Parathyroid adenoma (tissue), 2 donors: ENCODE results near the gene RPS6KA5.

Experiments
- H2AFZ ChIP-seq: fragments of 300-600 bp; sonication (generic); one replicate; pipeline ENCODE4 v1.7.0; 2017; ENCODE audit warnings: antibody characterized with exemption, mild to moderate bottlenecking
- H3K27ac ChIP-seq: fragments of 300-600 bp; sonication (generic); one replicate; pipeline ENCODE4 v1.7.0; 2017
- H3K27me3 ChIP-seq: fragments of 300-600 bp; sonication (generic); one replicate; pipeline ENCODE4 v1.7.0; 2017; ENCODE audit warnings: low read length; ENCODE audit not compliant: control insufficient read depth, insufficient read depth
- H3K36me3 ChIP-seq: fragments of 300-600 bp; sonication (generic); one replicate; pipeline ENCODE4 v1.7.0; 2017; ENCODE audit warnings: low read length; ENCODE audit not compliant: control insufficient read depth, insufficient read depth
- H3K4me1 ChIP-seq: fragments of 300-600 bp; sonication (generic); one replicate; pipeline ENCODE4 v1.7.0; 2017; ENCODE audit warnings: control low read depth
- H3K4me2 ChIP-seq: fragments of 300-600 bp; sonication (generic); one replicate; pipeline ENCODE4 v1.7.0; 2017; ENCODE audit warnings: low read length
- H3K4me3 ChIP-seq: fragments of 300-600 bp; sonication (generic); one replicate; pipeline ENCODE4 v1.7.0; 2017; ENCODE audit warnings: low read depth, low read length
- H3K79me2 ChIP-seq: fragments of 300-600 bp; sonication (generic); one replicate; pipeline ENCODE4 v1.7.0; 2017; ENCODE audit warnings: control low read depth
- H3K9ac ChIP-seq: fragments of 300-600 bp; sonication (generic); one replicate; pipeline ENCODE4 v1.7.0; 2017; ENCODE audit warnings: mild to moderate bottlenecking
- H3K9me3 ChIP-seq: fragments of 300-600 bp; sonication (generic); one replicate; pipeline ENCODE4 v1.7.0; 2017; ENCODE audit warnings: low read length; ENCODE audit not compliant: control insufficient read depth
- TF ChIP-seq, protein P1 (sequence below): fragments of 300-600 bp; sonication (generic); IDR thresholded peaks from one replicate; pipeline ENCODE4 v1.7.0; 2017; ENCODE audit warnings: antibody characterized with exemption, mild to moderate bottlenecking
- donor health status: primary hyperparathyroidism.

The RPS6KA5 gene

DNA sequence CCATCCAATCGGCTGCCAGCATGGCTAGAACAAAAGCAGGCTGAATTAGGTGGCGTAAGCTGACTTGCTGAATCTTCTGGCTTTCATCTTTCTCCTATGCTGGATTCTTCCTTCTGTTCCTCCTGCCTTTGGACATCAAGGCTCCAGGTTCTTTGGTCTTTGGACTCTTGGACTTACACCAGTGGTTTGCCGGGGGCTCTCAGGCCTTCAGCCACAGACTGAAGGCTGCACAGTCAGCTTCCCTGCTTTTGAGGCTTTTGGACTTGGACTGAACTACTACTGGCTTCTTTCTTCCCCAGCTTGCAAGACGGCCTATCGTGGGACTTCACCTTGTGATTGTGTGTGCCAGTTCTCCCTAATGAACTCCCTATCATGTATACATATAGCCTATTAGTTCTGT lies 42.0 kb downstream of the RPS6KA5 start:
- Histone ChIP-seq H3K4me3 (no peak overlapping the region), H2AFZ (no peak overlapping the region), H3K4me1 (no peaks in the 10 kb centered on the region), H3K27me3 (no peaks in the 10 kb centered on the region), H3K36me3 (no peaks in the 10 kb centered on the region), H3K9me3 (no peaks in the 10 kb centered on the region), H3K27ac (no peak overlapping the region), H3K79me2 (no peaks in the 10 kb centered on the region), H3K4me2 (no peak overlapping the region), H3K9ac (no peak overlapping the region)
- TF ChIP-seq, protein P1, sequence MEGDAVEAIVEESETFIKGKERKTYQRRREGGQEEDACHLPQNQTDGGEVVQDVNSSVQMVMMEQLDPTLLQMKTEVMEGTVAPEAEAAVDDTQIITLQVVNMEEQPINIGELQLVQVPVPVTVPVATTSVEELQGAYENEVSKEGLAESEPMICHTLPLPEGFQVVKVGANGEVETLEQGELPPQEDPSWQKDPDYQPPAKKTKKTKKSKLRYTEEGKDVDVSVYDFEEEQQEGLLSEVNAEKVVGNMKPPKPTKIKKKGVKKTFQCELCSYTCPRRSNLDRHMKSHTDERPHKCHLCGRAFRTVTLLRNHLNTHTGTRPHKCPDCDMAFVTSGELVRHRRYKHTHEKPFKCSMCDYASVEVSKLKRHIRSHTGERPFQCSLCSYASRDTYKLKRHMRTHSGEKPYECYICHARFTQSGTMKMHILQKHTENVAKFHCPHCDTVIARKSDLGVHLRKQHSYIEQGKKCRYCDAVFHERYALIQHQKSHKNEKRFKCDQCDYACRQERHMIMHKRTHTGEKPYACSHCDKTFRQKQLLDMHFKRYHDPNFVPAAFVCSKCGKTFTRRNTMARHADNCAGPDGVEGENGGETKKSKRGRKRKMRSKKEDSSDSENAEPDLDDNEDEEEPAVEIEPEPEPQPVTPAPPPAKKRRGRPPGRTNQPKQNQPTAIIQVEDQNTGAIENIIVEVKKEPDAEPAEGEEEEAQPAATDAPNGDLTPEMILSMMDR, result no peak

DNA sequence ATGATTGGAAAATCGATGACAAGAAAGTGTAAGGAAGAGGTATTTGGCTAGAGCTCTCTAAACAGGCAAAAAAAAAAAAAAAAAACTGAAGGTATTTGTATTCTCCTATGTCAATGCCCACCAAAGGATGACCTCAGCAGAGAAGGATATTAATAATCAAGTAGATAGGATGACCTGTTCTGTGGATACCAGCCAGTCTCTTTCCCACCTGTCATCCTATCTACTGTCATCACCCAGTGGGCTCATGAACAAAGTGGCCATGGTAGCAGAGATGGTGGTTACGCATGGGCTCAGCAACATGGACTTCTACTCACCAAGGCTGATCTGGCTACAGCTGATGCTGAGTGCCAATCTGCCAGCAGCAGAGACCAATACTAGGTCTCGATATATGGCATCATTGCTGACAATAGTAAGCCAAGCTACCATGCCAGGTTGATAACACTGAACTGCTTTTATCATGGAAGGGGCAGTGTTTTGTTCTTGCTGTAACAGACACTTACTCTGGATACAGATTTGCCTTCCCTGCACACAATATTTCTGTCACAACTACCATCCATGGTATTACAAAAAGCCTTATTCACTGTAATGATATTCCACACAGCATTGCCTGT lies 43.5 kb downstream of the RPS6KA5 start:
- Histone ChIP-seq H3K79me2 (no peaks in the 10 kb centered on the region), H3K36me3 (no peaks in the 10 kb centered on the region), H3K4me1 (no peaks in the 10 kb centered on the region), H3K9ac (no peak overlapping the region), H2AFZ (no peak overlapping the region), H3K4me2 (no peak overlapping the region), H3K27ac (no peak overlapping the region), H3K9me3 (no peaks in the 10 kb centered on the region), H3K4me3 (no peak overlapping the region), H3K27me3 (no peaks in the 10 kb centered on the region)
- TF ChIP-seq, protein P1, result no peak

DNA sequence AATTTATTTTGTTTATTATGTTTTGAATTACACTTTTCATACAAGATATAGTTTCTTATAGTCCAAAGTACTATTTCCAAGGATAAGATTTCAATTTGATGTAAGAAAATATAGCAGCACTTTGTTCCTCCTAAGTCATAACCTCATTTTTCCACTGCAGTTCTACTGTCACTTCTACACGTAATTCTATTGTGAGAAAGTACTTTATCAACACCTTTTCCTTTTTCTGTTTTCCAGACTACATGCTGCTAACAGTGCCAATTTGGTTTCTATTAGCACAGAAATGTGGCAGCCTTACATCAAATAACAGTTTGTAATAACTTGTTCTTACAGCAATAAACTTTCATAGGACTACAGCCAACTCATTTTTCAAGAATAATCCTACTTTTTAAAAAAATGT lies 45.0 kb downstream of the RPS6KA5 start:
- Histone ChIP-seq H3K27ac (no peak overlapping the region), H2AFZ (no peak overlapping the region), H3K9me3 (no peaks in the 10 kb centered on the region), H3K4me3 (no peak overlapping the region), H3K79me2 (no peaks in the 10 kb centered on the region), H3K9ac (no peak overlapping the region), H3K36me3 (no peaks in the 10 kb centered on the region), H3K4me2 (no peak overlapping the region), H3K27me3 (no peaks in the 10 kb centered on the region), H3K4me1 (no peaks in the 10 kb centered on the region)
- TF ChIP-seq, protein P1, result no peak

DNA sequence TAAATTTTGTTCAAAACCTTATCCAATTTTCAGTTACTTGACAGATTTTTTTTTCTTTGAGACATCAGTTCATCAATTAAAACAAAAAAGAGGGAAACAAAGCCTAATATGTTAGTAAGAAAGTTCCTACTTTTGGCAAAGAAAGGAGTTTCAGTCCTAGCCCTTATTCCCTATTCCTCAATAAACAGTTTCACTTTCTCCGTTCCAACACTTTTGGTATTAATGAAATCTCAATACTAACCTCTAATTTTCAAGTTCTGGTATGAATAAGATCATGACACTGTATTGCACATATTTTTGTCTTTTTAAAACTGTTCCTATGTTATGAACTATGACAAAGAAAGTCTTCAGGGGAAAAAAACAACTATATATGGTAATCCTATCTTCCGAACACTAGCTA lies 48.4 kb downstream of the RPS6KA5 start:
- no peaks in the 10 kb centered on the region for H3K79me2 ChIP-seq
- TF ChIP-seq, protein P1, result no peak
- no peak overlapping the region for H3K9ac ChIP-seq
- H3K4me3 ChIP-seq, result no peak overlapping the region
- no peaks in the 10 kb centered on the region for H3K27me3 ChIP-seq
- no peak overlapping the region for H3K4me2 ChIP-seq
- H3K9me3 ChIP-seq, result no peaks in the 10 kb centered on the region
- H3K4me1 ChIP-seq, result no peaks in the 10 kb centered on the region
- no peak overlapping the region for H2AFZ ChIP-seq
- no peaks in the 10 kb centered on the region for H3K36me3 ChIP-seq
- H3K27ac ChIP-seq, result no peak overlapping the region

DNA sequence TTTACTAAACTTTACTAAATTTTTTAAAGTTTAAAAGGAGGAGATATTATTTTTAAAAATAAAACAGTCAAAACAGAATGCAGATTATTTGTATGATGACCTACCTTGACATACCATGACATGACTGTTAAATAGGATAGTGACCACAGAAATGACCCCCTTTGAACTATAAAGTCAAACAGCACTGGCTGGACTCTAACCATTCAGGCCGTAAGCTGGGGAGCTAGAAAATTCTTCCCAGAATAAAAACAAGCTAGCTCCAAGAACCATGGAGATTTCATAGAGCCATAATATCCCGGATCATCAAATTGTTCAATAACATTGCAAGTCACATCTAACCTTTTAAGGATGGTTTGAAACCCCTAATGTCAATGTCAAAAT lies 50.3 kb downstream of the RPS6KA5 start:
- H2AFZ ChIP-seq, result no peak overlapping the region
- H3K9me3 ChIP-seq, result no peaks in the 10 kb centered on the region
- no peak overlapping the region for H3K27ac ChIP-seq
- no peak overlapping the region for H3K9ac ChIP-seq
- H3K4me2 ChIP-seq, result no peak overlapping the region
- no peak overlapping the region for H3K4me3 ChIP-seq
- no peaks in the 10 kb centered on the region for H3K36me3 ChIP-seq
- no peaks in the 10 kb centered on the region for H3K27me3 ChIP-seq
- TF ChIP-seq, protein P1, result no peak
- H3K4me1 ChIP-seq, result no peaks in the 10 kb centered on the region
- no peaks in the 10 kb centered on the region for H3K79me2 ChIP-seq
